Measurements from ENCODE around the gene CMTM8. TPM values are rescaled to one million over a fixed set of nuclear protein-coding genes. Genes with fewer than 3 reads are reported as not detected.

CMTM8 gene
- total RNA-seq, 1 donor: 1.1 TPM

GRCh38 chr3:32316319-32316718 is 77.8 kb downstream of the CMTM8 start:
- H3K4me3 ChIP-seq (ENCODE audit: low read depth, low read length): no peak overlapping the region
- no peak for TF ChIP-seq CTCF (IDR thresholded peaks at IDR 0.05; ENCODE audit: insufficient read depth, low read length)
- no peak for DNase-seq (ENCODE audit: low read depth)

- H3K4me3 ChIP-seq (ENCODE audit: low read depth, low read length): no peak overlapping the region
- no peak for DNase-seq (ENCODE audit: low read depth)
- TF ChIP-seq CTCF (IDR thresholded peaks at IDR 0.05; ENCODE audit: insufficient read depth, low read length): no peak
Observed at GRCh38 chr3:32316976-32317375, 78.5 kb downstream of the CMTM8 start.

GRCh38 chr3:32319607-32320006 is 81.1 kb downstream of the CMTM8 start:
- no peak overlapping the region for H3K4me3 ChIP-seq (ENCODE audit: low read depth, low read length)
- DNase-seq (ENCODE audit: low read depth): no peak
- TF ChIP-seq CTCF (IDR thresholded peaks at IDR 0.05; ENCODE audit: insufficient read depth, low read length): no peak

GRCh38 chr3:32320080-32320479 is 81.6 kb downstream of the CMTM8 start:
- no peak overlapping the region for H3K4me3 ChIP-seq (ENCODE audit: low read depth, low read length)
- no peak for DNase-seq (ENCODE audit: low read depth)
- no peak for TF ChIP-seq CTCF (IDR thresholded peaks at IDR 0.05; ENCODE audit: insufficient read depth, low read length)

- no peak for TF ChIP-seq CTCF (IDR thresholded peaks at IDR 0.05; ENCODE audit: insufficient read depth, low read length)
- H3K4me3 ChIP-seq (ENCODE audit: low read depth, low read length): no peak overlapping the region
- DNase-seq (ENCODE audit: low read depth): no peak
Observed at GRCh38 chr3:32321095-32321790, 82.8 kb downstream of the CMTM8 start.

- no peak for TF ChIP-seq CTCF (IDR thresholded peaks at IDR 0.05; ENCODE audit: insufficient read depth, low read length)
Observed at GRCh38 chr3:32322311-32322710, 83.8 kb downstream of the CMTM8 start.

GRCh38 chr3:32323604-32324003 is 85.1 kb downstream of the CMTM8 start:
- no peak for DNase-seq (ENCODE audit: low read depth)
- H3K4me3 ChIP-seq (ENCODE audit: low read depth, low read length): no peak overlapping the region
- no peak for TF ChIP-seq CTCF (IDR thresholded peaks at IDR 0.05; ENCODE audit: insufficient read depth, low read length)

More at GRCh38 chr3:32322311-32322710, 83.8 kb downstream of the CMTM8 start:
- no peak overlapping the region for H3K4me3 ChIP-seq (ENCODE audit: low read depth, low read length)
- DNase-seq (ENCODE audit: low read depth): no peak
